Astrocyte (in vitro differentiated cells and primary cell): Measurements from ENCODE around the gene NIPBL.

Experiments
- CTCF ChIP-seq: IDR thresholded peaks from 2 replicates; pipeline ENCODE4 v1.5.1; 2011; ENCODE audit warnings: low read depth, mild to moderate bottlenecking, inconsistent platforms, low read length, moderate library complexity; ENCODE audit not compliant: insufficient read depth
- EZH2 ChIP-seq: IDR thresholded peaks from 2 replicates; pipeline ENCODE4 v1.6.1; 2012; ENCODE audit warnings: mild to moderate bottlenecking, low read length, inconsistent platforms; ENCODE audit not compliant: insufficient read depth

DNA sequence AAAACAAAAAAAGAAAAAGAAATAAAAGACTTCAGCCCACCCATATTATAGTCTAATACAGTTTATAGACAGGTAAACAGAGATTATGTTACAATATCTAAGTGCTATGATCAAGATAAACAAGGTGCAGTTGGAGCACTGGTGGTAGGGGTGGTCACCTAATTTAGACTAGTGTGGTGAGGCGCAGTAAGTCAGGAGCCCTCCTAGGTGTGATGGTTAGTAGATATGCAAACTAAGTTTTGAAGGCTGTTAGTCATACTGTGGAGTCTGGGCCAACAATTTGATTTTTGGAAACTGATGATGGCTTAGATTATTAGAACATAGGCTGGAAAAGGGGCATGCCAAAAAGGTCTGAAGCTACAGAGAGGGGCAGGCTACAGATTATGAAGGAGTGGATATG lies 14.7 kb downstream of the NIPBL start:
- TF ChIP-seq CTCF = no peak
- no peak for TF ChIP-seq EZH2
